ENCODE data around the gene FBXW8.

- TF ChIP-seq CTCF (conservative IDR thresholded peaks at IDR 0.05) (no peak), ZFX (IDR thresholded peaks at IDR 0.05) (peak; percentile 86)
These were observed at the start of gene FBXW8 for GRCh38 chr12:116910645-116911451.
